H1 (cell line): ENCODE results near the gene FGD5. TPM values are rescaled to one million over a fixed set of nuclear protein-coding genes. Genes with fewer than 3 reads are reported as not detected.

Experiments
- CTCF ChIA-PET: fragments of 300-600 bp; sonication (Branson Sonifier 250); formaldehyde crosslinking; loops from one replicate; lab custom pipeline; 2021; ENCODE audit not compliant: partially characterized antibody; lab: Charles Lee
- POLR2A ChIA-PET: fragments of 300-600 bp; sonication (Branson Sonifier 250); formaldehyde crosslinking; loops from one replicate; lab custom pipeline; 2021; ENCODE audit warnings: inconsistent platforms; ENCODE audit not compliant: partially characterized antibody; lab: Charles Lee
- DNase-seq, 2 experiments: peaks; one replicate each; pipeline versions ENCODE4 v3.0.0 to v3.0.0-alpha.2; 2010 to 2022; ENCODE audit warnings: low spot score in 2 of 2, low read depth in 1 of 2, mixed read lengths in 1 of 2
- FAIRE-seq: peaks from 2 replicates; lab custom pipeline; 2011; peaks lifted over from hg19 to GRCh38; lab: Jason Lieb, UNC
- H2AFZ ChIP-seq: 2 replicates; pipeline ENCODE4 v1.8.1; 2012; ENCODE audit warnings: low read length, inconsistent platforms
- H2AK5ac ChIP-seq: 2 replicates; pipeline ENCODE4 v1.6.1; 2013; ENCODE audit warnings: low read depth, low read length
- H2BK120ac ChIP-seq: replicated peaks from 2 replicates; pipeline ENCODE3; 2013; ENCODE audit warnings: low read depth, low read length, inconsistent platforms
- H2BK12ac ChIP-seq: 2 replicates; pipeline ENCODE4 v1.6.1; 2013; ENCODE audit warnings: low read depth, low read length
- H2BK15ac ChIP-seq: 2 replicates; pipeline ENCODE4 v1.6.1; 2013; ENCODE audit warnings: low read length
- H2BK20ac ChIP-seq: 2 replicates; pipeline ENCODE4 v1.6.1; 2013; ENCODE audit warnings: low read length
- H2BK5ac ChIP-seq: 2 replicates; pipeline ENCODE4 v1.6.1; 2013; ENCODE audit warnings: low read depth, low read length
- H3K14ac ChIP-seq: 2 replicates; pipeline ENCODE4 v1.6.1; 2013; ENCODE audit warnings: inconsistent platforms; ENCODE audit not compliant: insufficient read length
- H3K18ac ChIP-seq: 2 replicates; pipeline ENCODE4 v1.6.1; 2013; ENCODE audit warnings: low read length; ENCODE audit errors: extremely low read depth
- H3K23ac ChIP-seq: 2 replicates; pipeline ENCODE4 v1.6.1; 2013; ENCODE audit warnings: inconsistent platforms; ENCODE audit not compliant: insufficient read length
- H3K23me2 ChIP-seq: 2 replicates; pipeline ENCODE4 v1.6.1; 2013; ENCODE audit warnings: low read depth, low read length
- H3K27ac ChIP-seq: 2 replicates; pipeline ENCODE4 v1.6.1; 2011; ENCODE audit warnings: low read depth, low read length, inconsistent platforms
- H3K27me3 ChIP-seq, 4 experiments: replicated peaks in 1 of 4; 1 replicate in 1 of 4; 2 replicates in 3 of 4; pipeline versions ENCODE4 v1.6.1 to v1.8.1; 2011 to 2013; ENCODE audit warnings: low read length in 3 of 4, mild to moderate bottlenecking in 3 of 4, inconsistent platforms in 2 of 4, mixed read lengths in 2 of 4, moderate library complexity in 1 of 4; ENCODE audit not compliant: control insufficient read depth in 3 of 4, insufficient read depth in 3 of 4; ENCODE audit errors: extremely low read depth in 1 of 4
- H3K36me3 ChIP-seq, 4 experiments: 2 replicates each; pipeline versions ENCODE4 v1.6.1 to v1.8.1; 2011 to 2013; ENCODE audit warnings: mild to moderate bottlenecking in 4 of 4, low read length in 3 of 4, moderate library complexity in 2 of 4, control low read depth in 1 of 4, inconsistent platforms in 1 of 4; ENCODE audit not compliant: insufficient read depth in 4 of 4, control insufficient read depth in 2 of 4
- H3K4ac ChIP-seq: replicated peaks from 2 replicates; pipeline ENCODE3; 2013; ENCODE audit warnings: low read length, low read depth, mixed read lengths, inconsistent platforms; ENCODE audit not compliant: insufficient read length
- H3K4me1 ChIP-seq, 4 experiments: replicated peaks in 1 of 4; 1 replicate in 1 of 4; 2 replicates in 3 of 4; pipeline versions ENCODE4 v1.6.1 to v1.8.1; 2011 to 2013; ENCODE audit warnings: low read length in 3 of 4, inconsistent platforms in 2 of 4, mixed read lengths in 1 of 4; ENCODE audit not compliant: insufficient read depth in 4 of 4, control insufficient read depth in 3 of 4
- H3K4me2 ChIP-seq, 2 experiments: 2 replicates each; pipeline versions ENCODE4 v1.6.1 to v1.8.1; 2011 to 2013; ENCODE audit warnings: low read depth in 2 of 2, low read length in 2 of 2, control low read depth in 1 of 2, inconsistent platforms in 1 of 2, mild to moderate bottlenecking in 1 of 2; ENCODE audit not compliant: insufficient read depth in 1 of 2
- H3K4me3 ChIP-seq, 4 experiments: fragments of 200-600, 300-600 bp in 1 of 4; sonication (generic), shearing (Covaris generic), sonication (Bioruptor Twin) in 1 of 4; 2 replicates each; pipeline versions ENCODE4 v1.5.1 to v1.8.1; 2011 to 2016; ENCODE audit warnings: low read length in 4 of 4, low read depth in 3 of 4, control low read depth in 2 of 4, inconsistent platforms in 2 of 4, mild to moderate bottlenecking in 2 of 4, mixed read lengths in 1 of 4, moderate library complexity in 1 of 4; ENCODE audit not compliant: insufficient read depth in 2 of 4; ENCODE audit errors: extremely low read depth in 1 of 4
- H3K56ac ChIP-seq: replicated peaks from 2 replicates; pipeline ENCODE3; 2013; ENCODE audit warnings: low read depth, mild to moderate bottlenecking, mixed read lengths, low read length, inconsistent platforms; ENCODE audit not compliant: insufficient read length
- H3K79me1 ChIP-seq: 2 replicates; pipeline ENCODE4 v1.6.1; 2013; ENCODE audit warnings: low read depth, low read length, control low read depth
- H3K79me2 ChIP-seq, 2 experiments: 2 replicates each; pipeline versions ENCODE4 v1.6.1 to v1.8.1; 2012 to 2013; ENCODE audit warnings: low read length in 2 of 2, mild to moderate bottlenecking in 2 of 2, inconsistent platforms in 1 of 2; ENCODE audit not compliant: insufficient read depth in 2 of 2, control insufficient read depth in 1 of 2
- H3K9ac ChIP-seq, 4 experiments: replicated peaks in 1 of 4; 1 replicate in 1 of 4; 2 replicates in 3 of 4; pipeline versions ENCODE4 v1.6.1 to v1.8.1; 2011 to 2013; ENCODE audit warnings: low read depth in 3 of 4, low read length in 3 of 4, control low read depth in 2 of 4, mild to moderate bottlenecking in 2 of 4, moderate library complexity in 2 of 4, inconsistent platforms in 1 of 4; ENCODE audit errors: extremely low read depth in 1 of 4
- H3K9me3 ChIP-seq, 2 experiments: 2 replicates each; pipeline versions ENCODE4 v1.6.1 to v1.8.1; 2012 to 2013; ENCODE audit warnings: mild to moderate bottlenecking in 2 of 2, moderate library complexity in 2 of 2, control low read depth in 1 of 2, inconsistent platforms in 1 of 2, low read depth in 1 of 2, low read length in 1 of 2, mixed read lengths in 1 of 2; ENCODE audit not compliant: insufficient read depth in 2 of 2
- H4K20me1 ChIP-seq, 2 experiments: replicated peaks in 1 of 2; 2 replicates each; pipeline versions ENCODE3 to v1.8.1; 2011 to 2013; ENCODE audit warnings: inconsistent platforms in 2 of 2, low read length in 2 of 2, mild to moderate bottlenecking in 1 of 2; ENCODE audit not compliant: insufficient read depth in 2 of 2, control insufficient read depth in 1 of 2
- H4K5ac ChIP-seq: 2 replicates; pipeline ENCODE4 v1.6.1; 2013; ENCODE audit warnings: low read length, low read depth, mixed read lengths, inconsistent platforms; ENCODE audit not compliant: insufficient read length
- H4K8ac ChIP-seq: 2 replicates; pipeline ENCODE4 v1.8.0; 2013; ENCODE audit warnings: mild to moderate bottlenecking, moderate library complexity, low read length, inconsistent platforms; ENCODE audit not compliant: insufficient read depth; ENCODE audit errors: extremely low read depth
- H4K91ac ChIP-seq: replicated peaks from 2 replicates; pipeline ENCODE3; 2013; ENCODE audit warnings: low read length, mixed read lengths, inconsistent platforms; ENCODE audit not compliant: insufficient read length
- ASH2L ChIP-seq: fragments of 200-600, 300-600 bp; sonication (generic); IDR thresholded peaks from one replicate; pipeline ENCODE4 v1.7.1; 2017; ENCODE audit warnings: low read length
- CTBP2 ChIP-seq: IDR thresholded peaks from 2 replicates; pipeline ENCODE4 v1.7.0; 2011; ENCODE audit warnings: borderline replicate concordance, mild to moderate bottlenecking, moderate library complexity, mixed read lengths, low read length; ENCODE audit not compliant: insufficient read depth, insufficient read length
- WGBS, 2 experiments: shearing (Covaris generic) in 1 of 2; methylation state at CpG; one replicate each; pipeline versions ENCODE4 v1.1.6 to v1.1.7; 2013 to 2015; ENCODE audit warnings: low lambda C conversion rate in 2 of 2, mixed read lengths in 2 of 2, inconsistent platforms in 1 of 2, low coverage in 1 of 2, missing lambda C conversion rate in 1 of 2; ENCODE audit not compliant: insufficient replicate concordance in 2 of 2, insufficient coverage in 1 of 2, insufficient read length in 1 of 2; ENCODE audit errors: extremely low coverage in 1 of 2, missing lambda C conversion rate in 1 of 2; 5-methylcytosine and 5-hydroxymethylcytosine counted together
- polyA plus RNA-seq, 7 experiments: library from polyadenylated mRNA; depleted of rRNA in 3 of 7; stranded (reverse) in 5 of 7; unstranded in 2 of 7; fragments of >200 nt in 5 of 7; fragments of 200-250 nt in 2 of 7; gene quantifications; 1 replicate in 5 of 7; 2 replicates in 1 of 7; 4 replicates in 1 of 7; pipeline versions ENCODE4 v1.2.1 to v1.2.3, GENCODE V29; 2011 to 2013; ENCODE audit warnings: missing spikeins in 2 of 7, mixed read lengths in 2 of 7
- total RNA-seq: library from RNA; stranded (reverse); fragmentation: NEBNext Ultra II Directional; extraction: Animal tissue kit (Norgen Biotek cat#: 25700); gene quantifications from 2 replicates; pipeline ENCODE4 v1.2.1, GENCODE V29; 2021

FGD5 gene
- total and polyA plus RNA-seq, 2 of the 8 experiments (the other 6 are each of a cell fraction or from before 2014, with no cell fraction given): 4.7 to 14.3 TPM

GRCh38 chr3:14927308-14927707, 108.5 kb downstream of the FGD5 start:
- Histone ChIP-seq H3K4me1 (0 out of 7 replicates have a peak, but pooled peaks cover 0 to 6% (median 0%) of the 10 kb centered on the region in 4 experiments), H2BK15ac (no peak overlapping the region), H3K4me3 (no peak overlapping the region), H3K18ac (no peak overlapping the region), H3K9ac (no peak overlapping the region), H3K4ac (no peak overlapping the region), H3K23me2 (no peaks in the 10 kb centered on the region), H3K9me3 (no peaks in the 10 kb centered on the region), H2BK20ac (no peak overlapping the region)
- CTCF ChIA-PET: interaction anchor here (0.6 to 21.0 kb wide), 22 partner anchors 10 to 714 kb away, joined by 3 to 337 read pairs (median 6); partner anchors contain the start of gene C3orf20
- TF ChIP-seq ASH2L: no peak
- TF ChIP-seq CTBP2: no peak
- TF ChIP-seq, all 59 proteins: peak for 0
- H3K14ac ChIP-seq: no peak overlapping the region
- H2AFZ ChIP-seq: no peak overlapping the region
- no peak overlapping the region for H4K91ac ChIP-seq
- H4K8ac ChIP-seq: no peak overlapping the region
- no peak overlapping the region for H2BK120ac ChIP-seq
- no peak overlapping the region for H3K56ac ChIP-seq
- peaks cover 0 to 2% of the 10 kb centered on the region in 2 experiments for H4K20me1 ChIP-seq
- no peak overlapping the region for H3K27ac ChIP-seq
- no peak overlapping the region for H2BK5ac ChIP-seq
- no peak overlapping the region for H4K5ac ChIP-seq
- H3K27me3 ChIP-seq: no peaks in the 10 kb centered on the region
- H2BK12ac ChIP-seq: no peak overlapping the region
- H3K36me3 ChIP-seq: no peaks in the 10 kb centered on the region
- DNase-seq (no peak), FAIRE-seq (no peak)
- H3K79me2 ChIP-seq: no peaks in the 10 kb centered on the region
- no peak overlapping the region for H2AK5ac ChIP-seq
- whole genome bisulfite sequencing, 2 experiments: 91% methylated on average over 5 of the region's 5 CpGs; no CpG with 5 or more reads in 1 of the 2 experiments
- H3K4me2 ChIP-seq: no peak overlapping the region
- no peak overlapping the region for H3K23ac ChIP-seq
- POLR2A ChIA-PET: interaction anchor here (0.8 to 2.5 kb wide), 4 partner anchors 13 to 44 kb away, joined by 3 to 11 read pairs (median 4); partner anchors contain the start of gene NR2C2
- no peaks in the 10 kb centered on the region for H3K79me1 ChIP-seq
